ENCODE data around the gene UBA6. TPM values are rescaled to one million over a fixed set of nuclear protein-coding genes. Genes with fewer than 3 reads are reported as not detected.

The UBA6 gene
- polyA plus RNA-seq, 3 donors, result 58.1 to 65.1 (median 63.0) TPM

GRCh38 chr4:67584496-67584895 lies 116.5 kb downstream of the UBA6 start:
- DNase-seq (ENCODE audit: low read depth in 3 of 3, low spot score in 2 of 3), result no peak

- DNase-seq (ENCODE audit: low read depth in 3 of 3, low spot score in 2 of 3), result no peak
Observed at GRCh38 chr4:67581913-67582312, 119.0 kb downstream of the UBA6 start.

- no peak for DNase-seq (ENCODE audit: low read depth in 3 of 3, low spot score in 2 of 3)
Observed at GRCh38 chr4:67581208-67581857, 119.6 kb downstream of the UBA6 start.

- no peak for DNase-seq (ENCODE audit: low read depth in 3 of 3, low spot score in 2 of 3)
Observed at GRCh38 chr4:67580577-67580976, 120.4 kb downstream of the UBA6 start.

GRCh38 chr4:67576538-67576937 lies 124.4 kb downstream of the UBA6 start:
- no peak for DNase-seq (ENCODE audit: low read depth in 3 of 3, low spot score in 2 of 3)

GRCh38 chr4:67576059-67576466 lies 124.9 kb downstream of the UBA6 start:
- DNase-seq (ENCODE audit: low read depth in 3 of 3, low spot score in 2 of 3), result no peak

GRCh38 chr4:67575232-67576058 lies 125.5 kb downstream of the UBA6 start:
- peak; percentile 8 to 41 (median 15) for DNase-seq (ENCODE audit: low read depth in 3 of 3, low spot score in 2 of 3)

- DNase-seq (ENCODE audit: low read depth in 3 of 3, low spot score in 2 of 3), result no peak
Observed at GRCh38 chr4:67573193-67573592, 127.8 kb downstream of the UBA6 start.

- DNase-seq (ENCODE audit: low read depth in 3 of 3, low spot score in 2 of 3), result no peak
Observed at GRCh38 chr4:67571975-67572374, 129.0 kb downstream of the UBA6 start.

- no peak for DNase-seq (ENCODE audit: low read depth in 3 of 3, low spot score in 2 of 3)
Observed at GRCh38 chr4:67570537-67570936, 130.4 kb downstream of the UBA6 start.

- no peak for DNase-seq (ENCODE audit: low read depth in 3 of 3, low spot score in 2 of 3)
Observed at GRCh38 chr4:67568820-67569219, 132.1 kb downstream of the UBA6 start.

GRCh38 chr4:67566335-67566734 lies 134.6 kb downstream of the UBA6 start:
- DNase-seq (ENCODE audit: low read depth in 3 of 3, low spot score in 2 of 3), result no peak

- no peak for DNase-seq (ENCODE audit: low read depth in 3 of 3, low spot score in 2 of 3)
Observed at GRCh38 chr4:67565284-67565683, 135.7 kb downstream of the UBA6 start.

Other genes starting within 250 kb of the UBA6 start
- gene CENPC, start 155.7 kb downstream of the UBA6 start, polyA plus RNA-seq (ENCODE audit: insufficient read length in 3 of 3), result 10 to 100 TPM; 26.2 to 28.9 (median 28.1) TPM
- gene STAP1, start 142.4 kb downstream of the UBA6 start, polyA plus RNA-seq (ENCODE audit: insufficient read length in 3 of 3), result under 1 TPM; 0.23 to 0.37 (median 0.24) TPM
- gene GNRHR, start 53.2 kb upstream of the UBA6 start, polyA plus RNA-seq (ENCODE audit: insufficient read length in 3 of 3), result under 1 TPM; 0.35 to 0.46 (median 0.36) TPM
- under 1 TPM in 2 of 3 donors, not detected in 1; 0.07 to 0.08 TPM for gene TMPRSS11D, start 182.8 kb upstream of the UBA6 start, polyA plus RNA-seq (ENCODE audit: insufficient read length in 3 of 3)

Data from right renal cortex interstitium (tissue), 3 donors.